SU-DHL-6 (cell line): ENCODE results near the gene NUDT11.
"Not testable (repeated sequence)": the region's sequence is repeated elsewhere in the genome, so short reads cannot be mapped to it uniquely, and the experiment has no call there.

Experiments
- H2AFZ ChIP-seq: fragments of 200-600 bp; sonication (generic); 2 replicates; pipeline ENCODE4 v1.6.1; 2014; ENCODE audit warnings: low read depth, mild to moderate bottlenecking, moderate library complexity, mixed read lengths, antibody characterized with exemption, low read length; ENCODE audit not compliant: severe bottlenecking
- H3F3A ChIP-seq: fragments of 200-600 bp; shearing (Covaris generic); 2 replicates; pipeline ENCODE4 v1.6.0; 2016; ENCODE audit warnings: antibody characterized with exemption, mild to moderate bottlenecking; ENCODE audit not compliant: insufficient read depth
- H3K27ac ChIP-seq: fragments of 200-600 bp; sonication (generic); 2 replicates; pipeline ENCODE4 v1.5.1; 2016; ENCODE audit warnings: low read depth, mild to moderate bottlenecking, low read length, moderate library complexity, mixed read lengths
- H3K27me3 ChIP-seq: fragments of 200-600 bp; sonication (generic), shearing (Covaris generic); 2 replicates; pipeline ENCODE4 v1.6.0; 2014; ENCODE audit warnings: mild to moderate bottlenecking, low read length
- H3K36me3 ChIP-seq: fragments of 200-600 bp; sonication (generic); 2 replicates; pipeline ENCODE4 v1.6.1; 2014; ENCODE audit warnings: mild to moderate bottlenecking, low read length, mixed read lengths
- H3K4me2 ChIP-seq: fragments of 300-600, 200-600 bp; shearing (Covaris generic), sonication (generic); 2 replicates; pipeline ENCODE4 v1.6.0; 2014; ENCODE audit warnings: low read length, low read depth, mild to moderate bottlenecking; ENCODE audit not compliant: poor library complexity, severe bottlenecking
- H3K4me3 ChIP-seq: fragments of 200-600 bp; sonication (generic); 2 replicates; pipeline ENCODE4 v1.5.1; 2014; ENCODE audit warnings: antibody characterized with exemption, low read length, mild to moderate bottlenecking, mixed read lengths; ENCODE audit not compliant: insufficient read depth, poor library complexity, severe bottlenecking
- H3K79me2 ChIP-seq: fragments of 200-600 bp; sonication (generic); 2 replicates; pipeline ENCODE4 v1.6.1; 2014; ENCODE audit warnings: mild to moderate bottlenecking, low read length, moderate library complexity; ENCODE audit not compliant: insufficient read depth
- H3K9ac ChIP-seq: fragments of 200-600 bp; sonication (generic); 2 replicates; pipeline ENCODE4 v1.7.0; 2014; ENCODE audit warnings: mild to moderate bottlenecking, low read length
- H3K9me2 ChIP-seq: fragments of 200-600 bp; sonication (generic); replicated peaks from 2 replicates; pipeline ENCODE4 v1.6.1; 2014; ENCODE audit warnings: low read length; ENCODE audit not compliant: insufficient read depth
- H3K9me3 ChIP-seq: fragments of 200-600 bp; sonication (generic); 2 replicates; pipeline ENCODE4 v1.6.1; 2014; ENCODE audit warnings: low read length, mixed read lengths; ENCODE audit not compliant: insufficient read depth
- H4K20me1 ChIP-seq: fragments of 200-600 bp; sonication (generic); 2 replicates; pipeline ENCODE4 v1.6.1; 2014; ENCODE audit warnings: low read depth, mild to moderate bottlenecking, antibody characterized with exemption, low read length, moderate library complexity, mixed read lengths
- EZH2phosphoT487 ChIP-seq: fragments of 200-600 bp; sonication (generic), shearing (Covaris generic); conservative IDR thresholded peaks from 2 replicates; pipeline ENCODE4 v1.6.1; 2018; ENCODE audit warnings: mild to moderate bottlenecking, antibody characterized with exemption, low read length, moderate library complexity, mixed read lengths
- TF ChIP-seq, protein P1 (sequence below): fragments of 200-600 bp; sonication (generic); IDR thresholded peaks from one replicate; pipeline ENCODE4 v1.5.1; 2017; ENCODE audit warnings: antibody characterized with exemption, mild to moderate bottlenecking, low read length, moderate library complexity; ENCODE audit not compliant: insufficient read depth, poor library complexity, severe bottlenecking

The NUDT11 gene

GRCh38 chrX:51496501-51497291 lies at the start of gene NUDT11:
Gene NUDT11, minus strand, starts transcription at chrX:51496592. Its CDS starts 148 bp downstream, at chrX:51496444.
- no peak within 1 kb of the TSS for H2AFZ ChIP-seq
- no peak for TF ChIP-seq EZH2phosphoT487
- TF ChIP-seq, protein P1, sequence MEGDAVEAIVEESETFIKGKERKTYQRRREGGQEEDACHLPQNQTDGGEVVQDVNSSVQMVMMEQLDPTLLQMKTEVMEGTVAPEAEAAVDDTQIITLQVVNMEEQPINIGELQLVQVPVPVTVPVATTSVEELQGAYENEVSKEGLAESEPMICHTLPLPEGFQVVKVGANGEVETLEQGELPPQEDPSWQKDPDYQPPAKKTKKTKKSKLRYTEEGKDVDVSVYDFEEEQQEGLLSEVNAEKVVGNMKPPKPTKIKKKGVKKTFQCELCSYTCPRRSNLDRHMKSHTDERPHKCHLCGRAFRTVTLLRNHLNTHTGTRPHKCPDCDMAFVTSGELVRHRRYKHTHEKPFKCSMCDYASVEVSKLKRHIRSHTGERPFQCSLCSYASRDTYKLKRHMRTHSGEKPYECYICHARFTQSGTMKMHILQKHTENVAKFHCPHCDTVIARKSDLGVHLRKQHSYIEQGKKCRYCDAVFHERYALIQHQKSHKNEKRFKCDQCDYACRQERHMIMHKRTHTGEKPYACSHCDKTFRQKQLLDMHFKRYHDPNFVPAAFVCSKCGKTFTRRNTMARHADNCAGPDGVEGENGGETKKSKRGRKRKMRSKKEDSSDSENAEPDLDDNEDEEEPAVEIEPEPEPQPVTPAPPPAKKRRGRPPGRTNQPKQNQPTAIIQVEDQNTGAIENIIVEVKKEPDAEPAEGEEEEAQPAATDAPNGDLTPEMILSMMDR: no peak
- no peak within 1 kb of the TSS for H3K4me2 ChIP-seq
- H3K9me3 ChIP-seq: no peaks in the 10 kb centered on the region
- H3K4me3 ChIP-seq: no peak within 1 kb of the TSS
- H4K20me1 ChIP-seq: no peaks in the 10 kb centered on the region
- no peak within 1 kb of the TSS for H3K9ac ChIP-seq
- no peak within 1 kb of the TSS for H3K27ac ChIP-seq
- H3K27me3 ChIP-seq: no peaks in the 10 kb centered on the region
- H3K36me3 ChIP-seq: no peaks in the 10 kb centered on the region
- no peaks in the 10 kb centered on the region for H3F3A ChIP-seq
- H3K79me2 ChIP-seq: no peaks in the 10 kb centered on the region
- H3K9me2 ChIP-seq: no peaks in the 10 kb centered on the region

GRCh38 chrX:51520393-51520792 lies 24.0 kb upstream of the NUDT11 start:
- Histone ChIP-seq H3K4me2 (no peak overlapping the region), H3K27ac (no peak overlapping the region), H3K79me2 (no peaks in the 10 kb centered on the region), H4K20me1 (no peaks in the 10 kb centered on the region), H3K9me3 (no peaks in the 10 kb centered on the region), H3K27me3 (no peaks in the 10 kb centered on the region), H3K9ac (no peak overlapping the region), H3K9me2 (no peaks in the 10 kb centered on the region), H2AFZ (no peak overlapping the region), H3F3A (no peaks in the 10 kb centered on the region), H3K36me3 (no peaks in the 10 kb centered on the region), H3K4me3 (no peak overlapping the region)
- TF ChIP-seq EZH2phosphoT487: no peak
- TF ChIP-seq, protein P1: no peak

GRCh38 chrX:51519131-51519530 lies 22.7 kb upstream of the NUDT11 start:
- H2AFZ ChIP-seq, H3K4me3 ChIP-seq, H3K9me3 ChIP-seq, H3K27me3 ChIP-seq, H3K79me2 ChIP-seq, H3K27ac ChIP-seq, H3K36me3 ChIP-seq, H3K9me2 ChIP-seq, H3F3A ChIP-seq, H3K9ac ChIP-seq, H3K4me2 ChIP-seq, H4K20me1 ChIP-seq: not testable (repeated sequence)

- no peak overlapping the region for H3K9ac ChIP-seq
- H3K9me3 ChIP-seq: no peaks in the 10 kb centered on the region
- TF ChIP-seq EZH2phosphoT487: no peak
- TF ChIP-seq, protein P1: no peak
- no peak overlapping the region for H3K27ac ChIP-seq
- no peaks in the 10 kb centered on the region for H3K79me2 ChIP-seq
- H3K27me3 ChIP-seq: no peaks in the 10 kb centered on the region
- H3K4me3 ChIP-seq: no peak overlapping the region
- no peak overlapping the region for H2AFZ ChIP-seq
- no peak overlapping the region for H3K4me2 ChIP-seq
- no peaks in the 10 kb centered on the region for H3F3A ChIP-seq
- no peaks in the 10 kb centered on the region for H3K9me2 ChIP-seq
- H4K20me1 ChIP-seq: no peaks in the 10 kb centered on the region
- no peaks in the 10 kb centered on the region for H3K36me3 ChIP-seq
Observed at GRCh38 chrX:51507551-51507950, 11.2 kb upstream of the NUDT11 start.

GRCh38 chrX:51495701-51496488 lies 497 bp downstream of the NUDT11 start:
- H3K4me2 ChIP-seq, H3K27me3 ChIP-seq, H2AFZ ChIP-seq, H3K9me2 ChIP-seq, H4K20me1 ChIP-seq, H3K9ac ChIP-seq, H3K36me3 ChIP-seq, H3F3A ChIP-seq, H3K27ac ChIP-seq, H3K9me3 ChIP-seq, H3K4me3 ChIP-seq, H3K79me2 ChIP-seq: not testable (repeated sequence)
